Fibroblast of gingiva (primary cell): ENCODE measurements around the gene KIAA0513.

ENCODE experiments used
- DNase-seq: peaks from one replicate; pipeline ENCODE4 v3.0.0-alpha.2; 2011; ENCODE audit warnings: low read depth

Gene KIAA0513

GRCh38 chr16:85137323-85138072 lies 109.9 kb downstream of the KIAA0513 start:
- DNase-seq, result peak; percentile 96

GRCh38 chr16:85138073-85138824 lies 110.7 kb downstream of the KIAA0513 start:
- DNase-seq, result no peak

GRCh38 chr16:85138825-85139627 lies 111.4 kb downstream of the KIAA0513 start:
- DNase-seq, result no peak

- DNase-seq, result no peak
These were observed 112.3 kb downstream of the KIAA0513 start for GRCh38 chr16:85139881-85140339.

GRCh38 chr16:85140455-85141012 lies 112.9 kb downstream of the KIAA0513 start:
- DNase-seq, result no peak

GRCh38 chr16:85141491-85142128 lies 114.0 kb downstream of the KIAA0513 start:
- no peak for DNase-seq

GRCh38 chr16:85142129-85142513 lies 114.5 kb downstream of the KIAA0513 start:
- no peak for DNase-seq

- no peak for DNase-seq
These were observed 115.2 kb downstream of the KIAA0513 start for GRCh38 chr16:85142771-85143211.
